Natural killer cell (primary cell): ENCODE data around the gene CAMK2N2. TPM values are rescaled to one million over a fixed set of nuclear protein-coding genes. Genes with fewer than 3 reads are reported as not detected.

Source experiments
- total RNA-seq, 4 donors: library from RNA; stranded (reverse); fragments of 120-200 nt in 1 of 4; gene quantifications; one replicate each; pipeline versions ENCODE4 v1.2.3 to v1.2.4, GENCODE V29; 2013 to 2022

The CAMK2N2 gene
- total RNA-seq, 3 donors from 2014 or later (not counting 1 experiment from before 2014, with no cell fraction given), result 0.71 to 0.82 TPM; not detected in 1

Other genes with a start within 250 kb of the CAMK2N2 start
- 10 to 100 TPM; 15.6 to 32.5 (median 27.1) TPM for gene ABCC5, start 243.7 kb downstream of the CAMK2N2 start, total RNA-seq
- not detected for gene HTR3D, start 229.8 kb downstream of the CAMK2N2 start, total RNA-seq
- gene HTR3C, start 208.5 kb downstream of the CAMK2N2 start, total RNA-seq, result not detected
- not detected for gene HTR3E, start 164.5 kb downstream of the CAMK2N2 start, total RNA-seq
- gene EIF2B5, start 126.2 kb downstream of the CAMK2N2 start, total RNA-seq, result 10 to 100 TPM; 44.5 to 59.4 (median 54.8) TPM
- 10 to 100 TPM; 59.1 to 77.5 (median 59.7) TPM for gene DVL3, start 106.2 kb downstream of the CAMK2N2 start, total RNA-seq
- gene AP2M1, start 86.7 kb downstream of the CAMK2N2 start, total RNA-seq, result 100 to 1,000 TPM; 157 to 188 (median 168) TPM
- gene ABCF3, start 75.4 kb downstream of the CAMK2N2 start, total RNA-seq, result 100 to 1,000 TPM; 128 to 168 (median 157) TPM
- gene VWA5B2, start 32.0 kb downstream of the CAMK2N2 start, total RNA-seq, result under 1 TPM in 2 of 3 donors, not detected in 1; 0.14 to 0.23 TPM
- 10 to 100 TPM; 18.4 to 21.8 (median 20.4) TPM for gene ALG3, start 12.6 kb downstream of the CAMK2N2 start, total RNA-seq
- gene EEF1AKMT4, start 11.9 kb downstream of the CAMK2N2 start, total RNA-seq, result under 1 TPM; 0.73 to 0.80 (median 0.79) TPM
- gene ECE2, start 14.5 kb upstream of the CAMK2N2 start, total RNA-seq, result not detected
- gene PSMD2, start 37.7 kb upstream of the CAMK2N2 start, total RNA-seq, result 100 to 1,000 TPM; 218 to 237 (median 231) TPM
- gene EIF4G1, start 53.1 kb upstream of the CAMK2N2 start, total RNA-seq, result 100 to 1,000 TPM; 220 to 235 (median 227) TPM
- 1 to 10 TPM; 6.9 to 8.8 (median 8.5) TPM for gene FAM131A, start 76.0 kb upstream of the CAMK2N2 start, total RNA-seq
- gene CLCN2, start 100.1 kb upstream of the CAMK2N2 start, total RNA-seq, result 1 to 10 TPM; 7.8 to 8.2 (median 8.1) TPM
- 10 to 100 TPM; 33.0 to 49.8 (median 41.1) TPM for gene POLR2H, start 100.2 kb upstream of the CAMK2N2 start, total RNA-seq
- gene THPO, start 116.7 kb upstream of the CAMK2N2 start, total RNA-seq, result not detected
- gene CHRD, start 118.5 kb upstream of the CAMK2N2 start, total RNA-seq, result under 1 TPM in 1 of 3 donors, not detected in 2; 0.78 TPM